ENCODE data around the gene TBC1D17. TPM values are rescaled to one million over a fixed set of nuclear protein-coding genes. Genes with fewer than 3 reads are reported as not detected.

Gene TBC1D17
- total and polyA plus RNA-seq, 2 of the 13 experiments (the other 11 are each of a cell fraction or from before 2014, with no cell fraction given): 9.7 to 16.9 TPM

- TF ChIP-seq, protein P1, sequence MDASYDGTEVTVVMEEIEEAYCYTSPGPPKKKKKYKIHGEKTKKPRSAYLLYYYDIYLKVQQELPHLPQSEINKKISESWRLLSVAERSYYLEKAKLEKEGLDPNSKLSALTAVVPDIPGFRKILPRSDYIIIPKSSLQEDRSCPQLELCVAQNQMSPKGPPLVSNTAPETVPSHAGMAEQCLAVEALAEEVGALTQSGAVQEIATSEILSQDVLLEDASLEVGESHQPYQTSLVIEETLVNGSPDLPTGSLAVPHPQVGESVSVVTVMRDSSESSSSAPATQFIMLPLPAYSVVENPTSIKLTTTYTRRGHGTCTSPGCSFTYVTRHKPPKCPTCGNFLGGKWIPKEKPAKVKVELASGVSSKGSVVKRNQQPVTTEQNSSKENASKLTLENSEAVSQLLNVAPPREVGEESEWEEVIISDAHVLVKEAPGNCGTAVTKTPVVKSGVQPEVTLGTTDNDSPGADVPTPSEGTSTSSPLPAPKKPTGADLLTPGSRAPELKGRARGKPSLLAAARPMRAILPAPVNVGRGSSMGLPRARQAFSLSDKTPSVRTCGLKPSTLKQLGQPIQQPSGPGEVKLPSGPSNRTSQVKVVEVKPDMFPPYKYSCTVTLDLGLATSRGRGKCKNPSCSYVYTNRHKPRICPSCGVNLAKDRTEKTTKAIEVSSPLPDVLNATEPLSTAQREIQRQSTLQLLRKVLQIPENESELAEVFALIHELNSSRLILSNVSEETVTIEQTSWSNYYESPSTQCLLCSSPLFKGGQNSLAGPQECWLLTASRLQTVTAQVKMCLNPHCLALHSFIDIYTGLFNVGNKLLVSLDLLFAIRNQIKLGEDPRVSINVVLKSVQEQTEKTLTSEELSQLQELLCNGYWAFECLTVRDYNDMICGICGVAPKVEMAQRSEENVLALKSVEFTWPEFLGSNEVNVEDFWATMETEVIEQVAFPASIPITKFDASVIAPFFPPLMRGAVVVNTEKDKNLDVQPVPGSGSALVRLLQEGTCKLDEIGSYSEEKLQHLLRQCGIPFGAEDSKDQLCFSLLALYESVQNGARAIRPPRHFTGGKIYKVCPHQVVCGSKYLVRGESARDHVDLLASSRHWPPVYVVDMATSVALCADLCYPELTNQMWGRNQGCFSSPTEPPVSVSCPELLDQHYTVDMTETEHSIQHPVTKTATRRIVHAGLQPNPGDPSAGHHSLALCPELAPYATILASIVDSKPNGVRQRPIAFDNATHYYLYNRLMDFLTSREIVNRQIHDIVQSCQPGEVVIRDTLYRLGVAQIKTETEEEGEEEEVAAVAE (CRISPR knock-in tag; IDR thresholded peaks at IDR 0.05; ENCODE audit: borderline replicate concordance): no peak
- TF ChIP-seq ZNF766 (CRISPR knock-in tag; IDR thresholded peaks at IDR 0.05; ENCODE audit: borderline replicate concordance) (peak; percentile 15), MED13 (CRISPR knock-in tag; IDR thresholded peaks at IDR 0.05) (peak; percentile 14; the same call in 1 of the 2 replicates), PHF5A (CRISPR knock-in tag; IDR thresholded peaks at IDR 0.05; ENCODE audit: low read depth, unreplicated experiment) (peak; percentile 32), KDM1A (CRISPR knock-in tag; IDR thresholded peaks at IDR 0.05) (no peak), ZNF224 (CRISPR knock-in tag; IDR thresholded peaks at IDR 0.05) (0 out of 2 replicates have a peak, but pooled peaks have one; percentile 14), SAFB2 (CRISPR knock-in tag; IDR thresholded peaks at IDR 0.05; ENCODE audit: borderline replicate concordance, low read depth) (no peak; the same call in 1 of the 2 replicates), ZNF276 (CRISPR knock-in tag; IDR thresholded peaks at IDR 0.05; ENCODE audit: low read depth) (no peak), NFKBIZ (CRISPR knock-in tag; IDR thresholded peaks at IDR 0.05) (no peak; the same call in 1 of the 2 replicates), ZNF773 (CRISPR knock-in tag; IDR thresholded peaks at IDR 0.05; ENCODE audit: borderline replicate concordance) (no peak; the same call in 1 of the 2 replicates), SRF (IDR thresholded peaks at IDR 0.05; ENCODE audit: low read depth, low read length) (no peak), REL (CRISPR knock-in tag; conservative IDR thresholded peaks at IDR 0.05) (peak; percentile 79; the same call in 1 of the 2 replicates), HHEX (CRISPR knock-in tag; IDR thresholded peaks at IDR 0.05) (no peak), SSRP1 (CRISPR knock-in tag; IDR thresholded peaks at IDR 0.05) (no peak), RXRA (CRISPR knock-in tag; IDR thresholded peaks at IDR 0.05) (no peak; the same call in none of the 2 replicates), ZNF570 (CRISPR knock-in tag; IDR thresholded peaks at IDR 0.05; ENCODE audit: borderline replicate concordance) (no peak), SIN3B (IDR thresholded peaks at IDR 0.05; ENCODE audit: low read length) (peak; percentile 12; the same call in 1 of the 2 replicates), ZNF749 (CRISPR knock-in tag; IDR thresholded peaks at IDR 0.05; ENCODE audit: borderline replicate concordance) (no peak), MLLT10 (CRISPR knock-in tag; IDR thresholded peaks at IDR 0.05) (no peak), REXO4 (CRISPR knock-in tag; IDR thresholded peaks at IDR 0.05; ENCODE audit: borderline replicate concordance) (no peak), ZBTB25 (CRISPR knock-in tag; IDR thresholded peaks at IDR 0.05) (peak; percentile 90)
- TF ChIP-seq, protein P2, sequence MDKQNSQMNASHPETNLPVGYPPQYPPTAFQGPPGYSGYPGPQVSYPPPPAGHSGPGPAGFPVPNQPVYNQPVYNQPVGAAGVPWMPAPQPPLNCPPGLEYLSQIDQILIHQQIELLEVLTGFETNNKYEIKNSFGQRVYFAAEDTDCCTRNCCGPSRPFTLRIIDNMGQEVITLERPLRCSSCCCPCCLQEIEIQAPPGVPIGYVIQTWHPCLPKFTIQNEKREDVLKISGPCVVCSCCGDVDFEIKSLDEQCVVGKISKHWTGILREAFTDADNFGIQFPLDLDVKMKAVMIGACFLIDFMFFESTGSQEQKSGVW (CRISPR knock-in tag; IDR thresholded peaks at IDR 0.05; ENCODE audit: borderline replicate concordance): no peak
These were observed 10.3 kb upstream of the TBC1D17 start, which contains the start of gene PNKP (continued) for GRCh38 chr19:49866933-49867782.
